Keratinocyte (primary cell): Measurements from ENCODE around the gene APBB2. TPM values are rescaled to one million over a fixed set of nuclear protein-coding genes. Genes with fewer than 3 reads are reported as not detected.
A peak's percentile ranks its signal among the peaks of the same experiment; 100 is the strongest.

Source experiments
- DNase-seq: peaks from one replicate; pipeline ENCODE4 v3.0.0-alpha.2; 2011; ENCODE audit warnings: low read depth, missing footprints, low spot score
- FAIRE-seq: peaks from 2 replicates; lab custom pipeline; 2011; peaks lifted over from hg19 to GRCh38; lab: Jason Lieb, UNC
- H2AFZ ChIP-seq: 2 replicates; pipeline ENCODE4 v1.6.0; 2012; ENCODE audit warnings: low read length, control low read depth, inconsistent platforms; ENCODE audit not compliant: control insufficient read depth
- H3K27ac ChIP-seq: 2 replicates; pipeline ENCODE4 v1.5.1; 2011; ENCODE audit warnings: low read length; ENCODE audit not compliant: control insufficient read depth, insufficient read depth
- H3K27me3 ChIP-seq: 3 replicates; pipeline ENCODE4 v1.6.0; 2011; ENCODE audit warnings: low read length; ENCODE audit not compliant: control insufficient read depth, insufficient read depth; ENCODE audit errors: extremely low read depth
- H3K36me3 ChIP-seq, 2 experiments: 2 replicates in 1 of 2; 3 replicates in 1 of 2; pipeline ENCODE4 v1.5.1; 2011; ENCODE audit warnings: low read length in 2 of 2, mild to moderate bottlenecking in 1 of 2; ENCODE audit not compliant: control insufficient read depth in 2 of 2, insufficient read depth in 2 of 2; ENCODE audit errors: extremely low read depth in 1 of 2
- H3K4me1 ChIP-seq: 3 replicates; pipeline ENCODE4 v1.5.1; 2011; ENCODE audit warnings: low read length; ENCODE audit not compliant: control insufficient read depth, insufficient read depth; ENCODE audit errors: extremely low read depth
- H3K4me2 ChIP-seq: 3 replicates; pipeline ENCODE4 v1.6.0; 2011; ENCODE audit warnings: low read depth, low read length; ENCODE audit not compliant: control insufficient read depth, insufficient read depth; ENCODE audit errors: extremely low read depth
- H3K4me3 ChIP-seq, 3 experiments: fragments of 200-600 bp in 1 of 3; sonication (generic) in 1 of 3; 2 replicates in 2 of 3; 3 replicates in 1 of 3; pipeline ENCODE4 v1.5.1; 2011 to 2016; ENCODE audit warnings: low read length in 3 of 3, mild to moderate bottlenecking in 3 of 3, control low read depth in 2 of 3, inconsistent platforms in 1 of 3, low read depth in 1 of 3, mixed read lengths in 1 of 3, mixed run types in 1 of 3, moderate library complexity in 1 of 3; ENCODE audit not compliant: control insufficient read depth in 2 of 3, insufficient read depth in 2 of 3; ENCODE audit errors: extremely low read depth in 1 of 3
- H3K79me2 ChIP-seq: 2 replicates; pipeline ENCODE4 v1.6.0; 2012; ENCODE audit warnings: low read length; ENCODE audit not compliant: control insufficient read depth, insufficient read depth
- H3K9ac ChIP-seq: 3 replicates; pipeline ENCODE4 v1.6.0; 2011; ENCODE audit warnings: low read length; ENCODE audit not compliant: control insufficient read depth, insufficient read depth; ENCODE audit errors: extremely low read depth
- H3K9me1 ChIP-seq: 3 replicates; pipeline ENCODE4 v1.6.0; 2011; ENCODE audit warnings: low read length; ENCODE audit not compliant: control insufficient read depth, insufficient read depth; ENCODE audit errors: extremely low read depth
- H3K9me3 ChIP-seq: 2 replicates; pipeline ENCODE4 v1.5.1; 2012; ENCODE audit warnings: low read depth, low read length; ENCODE audit not compliant: control insufficient read depth
- H4K20me1 ChIP-seq: 3 replicates; pipeline ENCODE4 v1.6.0; 2011; ENCODE audit warnings: low read length; ENCODE audit not compliant: control insufficient read depth, insufficient read depth; ENCODE audit errors: extremely low read depth
- CTCF ChIP-seq, 3 experiments: IDR thresholded peaks in 1 of 3; conservative IDR thresholded peaks in 1 of 3; optimal IDR thresholded peaks in 1 of 3; 2 replicates in 2 of 3; 3 replicates in 1 of 3; pipeline versions ENCODE3 to v1.5.1; 2011; ENCODE audit warnings: low read length in 3 of 3, mild to moderate bottlenecking in 3 of 3, moderate library complexity in 2 of 3, control low read depth in 1 of 3, inconsistent platforms in 1 of 3; ENCODE audit not compliant: insufficient read depth in 2 of 3; ENCODE audit errors: extremely low read depth in 1 of 3
- EZH2 ChIP-seq: IDR thresholded peaks from one replicate; pipeline ENCODE4 v1.6.1; 2012; ENCODE audit warnings: inconsistent platforms, mild to moderate bottlenecking, low read length, moderate library complexity
- dilution Hi-C: fragments of 300-500 bp; cut with MboI; formaldehyde crosslinking; loops from one replicate; pipeline ENCODE4 v1.7.0; 2020; ENCODE audit warnings: low sequenced_read_pairs; ENCODE audit not compliant: extremely low pct_ligation_motif_present
- polyA plus RNA-seq, 5 experiments: library from polyadenylated mRNA; depleted of rRNA in 3 of 5; stranded (reverse) in 3 of 5; stranded (forward) in 1 of 5; unstranded in 1 of 5; fragments of >200 nt; gene quantifications; 1 replicate in 1 of 5; 2 replicates in 3 of 5; 3 replicates in 1 of 5; pipeline versions ENCODE4 v1.2.1 to v1.2.3, GENCODE V29; 2011 to 2012; ENCODE audit warnings: missing spikeins in 2 of 5, low read depth in 1 of 5, low replicate concordance in 1 of 5

APBB2 gene
- polyA plus RNA-seq, 1 donor (not counting 4 experiments of a cell fraction or from before 2014, with no cell fraction given), result 57.3 TPM

GRCh38 chr4:41215155-41215554 lies 813 bp upstream of the APBB2 start:
- Histone ChIP-seq H3K27ac (no peak overlapping the region), H3K27me3 (no peaks in the 10 kb centered on the region), H3K4me3 (peak overlapping the region in 2 of 3 experiments; percentile 85 to 91), H4K20me1 (no peaks in the 10 kb centered on the region), H2AFZ (peak overlapping the region; percentile 96), H3K9me1 (no peaks in the 10 kb centered on the region), H3K4me1 (peaks cover 33% of the 10 kb centered on the region), H3K4me2 (peak overlapping the region; percentile 99), H3K9ac (peak overlapping the region; percentile 97), H3K79me2 (peaks cover 41% of the 10 kb centered on the region), H3K36me3 (no peaks in the 10 kb centered on the region), H3K9me3 (no peaks in the 10 kb centered on the region)
- no peak for DNase-seq
- dilution Hi-C loops, result no loop called here
- no peak for TF ChIP-seq CTCF (optimal IDR thresholded peaks at IDR 0.05 in 1 of 3, IDR thresholded peaks at IDR 0.05 in 1 of 3, conservative IDR thresholded peaks at IDR 0.05 in 1 of 3; ENCODE audit: extremely low read depth in 1 of 3, insufficient read depth in 2 of 3, low read length in 3 of 3)
- TF ChIP-seq EZH2, result no peak
- no peak for FAIRE-seq

DNA sequence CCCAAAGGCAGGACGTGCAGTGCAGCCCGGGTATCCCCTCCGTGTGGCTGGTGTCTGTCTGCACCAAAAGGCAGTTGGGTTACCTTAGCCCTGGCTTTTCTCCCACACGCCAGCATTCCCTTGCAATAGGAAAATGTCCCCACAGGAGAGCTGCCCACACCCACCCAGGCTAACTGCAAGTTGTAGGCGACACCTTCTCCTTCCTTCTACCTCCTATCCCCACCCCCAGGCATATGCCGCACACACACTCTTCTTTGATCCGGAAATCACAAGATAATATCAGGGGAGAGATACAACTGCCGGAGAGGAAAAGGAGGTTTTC lies 444 bp upstream of the APBB2 start:
- DNase-seq (no peak), FAIRE-seq (no peak)
- TF ChIP-seq CTCF (optimal IDR thresholded peaks at IDR 0.05 in 1 of 3, IDR thresholded peaks at IDR 0.05 in 1 of 3, conservative IDR thresholded peaks at IDR 0.05 in 1 of 3; ENCODE audit: extremely low read depth in 1 of 3, insufficient read depth in 2 of 3, low read length in 3 of 3), result no peak
- TF ChIP-seq EZH2, result no peak
- peaks cover 33% of the 10 kb centered on the region for H3K4me1 ChIP-seq
- H3K36me3 ChIP-seq, result no peaks in the 10 kb centered on the region
- H3K9ac ChIP-seq, result peak overlapping the region; percentile 37
- H3K4me3 ChIP-seq, result peak overlapping the region; percentile 51 to 93 (median 85)
- no peaks in the 10 kb centered on the region for H3K9me1 ChIP-seq
- peak overlapping the region; percentile 99 for H3K4me2 ChIP-seq
- H3K27me3 ChIP-seq, result no peaks in the 10 kb centered on the region
- H3K9me3 ChIP-seq, result no peaks in the 10 kb centered on the region
- dilution Hi-C loops, result no loop called here
- peak overlapping the region; percentile 96 for H2AFZ ChIP-seq
- no peaks in the 10 kb centered on the region for H4K20me1 ChIP-seq
- H3K27ac ChIP-seq, result peak overlapping the region; percentile 40
- peaks cover 44% of the 10 kb centered on the region for H3K79me2 ChIP-seq
